WTC11 (cell line): ENCODE data around the gene EIF3B. TPM values are rescaled to one million over a fixed set of nuclear protein-coding genes. Genes with fewer than 3 reads are reported as not detected.

ENCODE experiments used
- ATAC-seq: fragments of 200-7000 bp; cut with Tn5 transposase; 2 replicates; pipeline ENCODE4 v1.10.0; 2021; ENCODE audit warnings: mild to moderate bottlenecking, moderate library complexity
- CTCF ChIA-PET: fragments of 300-600 bp; sonication (Branson Sonifier 250); formaldehyde crosslinking; loops from one replicate; lab custom pipeline; 2021; ENCODE audit warnings: antibody characterized with exemption; lab: Charles Lee
- POLR2A ChIA-PET: fragments of 350-600 bp; sonication (Branson Sonifier 250); formaldehyde crosslinking; loops from one replicate; lab custom pipeline; 2021; ENCODE audit warnings: antibody characterized with exemption; lab: Charles Lee
- DNase-seq: peaks from one replicate; pipeline ENCODE4 v3.0.0; 2021; ENCODE audit warnings: low spot score
- H3K27ac Mint-ChIP-seq: 2 replicates; pipeline ENCODE4 v1.8.0; 2021; ENCODE audit warnings: mixed read lengths
- H3K27me3 Mint-ChIP-seq: 2 replicates; pipeline ENCODE4 v1.8.0; 2021; ENCODE audit warnings: low read depth, mild to moderate bottlenecking, moderate library complexity, mixed read lengths
- H3K36me3 Mint-ChIP-seq: 2 replicates; pipeline ENCODE4 v1.8.0; 2021; ENCODE audit warnings: mixed read lengths
- H3K4me1 Mint-ChIP-seq: 2 replicates; pipeline ENCODE4 v1.8.0; 2022; ENCODE audit warnings: mixed read lengths
- H3K4me3 Mint-ChIP-seq: 2 replicates; pipeline ENCODE4 v1.8.0; 2021; ENCODE audit warnings: mild to moderate bottlenecking, moderate library complexity, mixed read lengths
- H3K9me3 Mint-ChIP-seq: 2 replicates; pipeline ENCODE4 v1.8.0; 2021; ENCODE audit warnings: mixed read lengths
- AFF4 ChIP-seq: sonication (generic); formaldehyde crosslinking; IDR thresholded peaks from 2 replicates; pipeline ENCODE4 v1.8.1; 2023; ENCODE audit warnings: mild to moderate bottlenecking, missing genetic modification reagents, borderline replicate concordance
- ARID4B ChIP-seq: sonication (generic); formaldehyde crosslinking; IDR thresholded peaks from 2 replicates; pipeline ENCODE4 v1.8.0; 2023; ENCODE audit warnings: missing genetic modification reagents, mild to moderate bottlenecking, borderline replicate concordance
- ATF1 ChIP-seq: sonication (generic); formaldehyde crosslinking; IDR thresholded peaks from 2 replicates; pipeline ENCODE4 v1.8.1; 2023; ENCODE audit warnings: mild to moderate bottlenecking, moderate library complexity, missing genetic modification reagents
- CDX4 ChIP-seq: fragments of 250-450 bp; sonication (Bioruptor Pico); IDR thresholded peaks from 2 replicates; pipeline ENCODE4 v1.9.0; 2021; ENCODE audit warnings: moderate library complexity, mild to moderate bottlenecking, inconsistent platforms, borderline replicate concordance
- E2F5 ChIP-seq: sonication (generic); formaldehyde crosslinking; IDR thresholded peaks from 2 replicates; pipeline ENCODE4 v1.8.1; 2022; ENCODE audit warnings: mild to moderate bottlenecking, moderate library complexity, missing genetic modification reagents
- ERG ChIP-seq: fragments of 250-450 bp; sonication (Bioruptor Pico); IDR thresholded peaks from 2 replicates; pipeline ENCODE4 v1.8.0; 2021; ENCODE audit warnings: mild to moderate bottlenecking
- ETV6 ChIP-seq: sonication (generic); formaldehyde crosslinking; IDR thresholded peaks from 2 replicates; pipeline ENCODE4 v1.8.1; 2022; ENCODE audit warnings: mild to moderate bottlenecking, missing genetic modification reagents
- GRHL2 ChIP-seq: fragments of 250-450 bp; sonication (Bioruptor Pico); IDR thresholded peaks from 2 replicates; pipeline ENCODE4 v1.8.0; 2022; ENCODE audit warnings: mild to moderate bottlenecking, moderate library complexity; ENCODE audit not compliant: insufficient replicate concordance, severe bottlenecking
- HMGA2 ChIP-seq: fragments of 250-450 bp; sonication (Bioruptor Pico); IDR thresholded peaks from 2 replicates; pipeline ENCODE4 v1.4.0; 2021; ENCODE audit warnings: mild to moderate bottlenecking, moderate library complexity
- KAT7 ChIP-seq: sonication (generic); formaldehyde crosslinking; IDR thresholded peaks from 2 replicates; pipeline ENCODE4 v1.8.1; 2023; ENCODE audit warnings: missing genetic modification reagents, mild to moderate bottlenecking, borderline replicate concordance
- MAX ChIP-seq: sonication (generic); formaldehyde crosslinking; IDR thresholded peaks from 2 replicates; pipeline ENCODE4 v1.8.0; 2022; ENCODE audit warnings: mild to moderate bottlenecking, missing genetic modification reagents
- MYBL2 ChIP-seq: sonication (generic); formaldehyde crosslinking; IDR thresholded peaks from 2 replicates; pipeline ENCODE4 v1.8.1; 2023; ENCODE audit warnings: mild to moderate bottlenecking, moderate library complexity, missing genetic modification reagents
- NFATC4 ChIP-seq: fragments of 250-450 bp; sonication (Bioruptor Pico); IDR thresholded peaks from 2 replicates; pipeline ENCODE4 v1.9.0; 2021; ENCODE audit warnings: mild to moderate bottlenecking
- NR1H2 ChIP-seq: sonication (generic); formaldehyde crosslinking; IDR thresholded peaks from 2 replicates; pipeline ENCODE4 v1.9.0; 2021; ENCODE audit warnings: mild to moderate bottlenecking, moderate library complexity, missing genetic modification reagents
- SMAD4 ChIP-seq: sonication (generic); formaldehyde crosslinking; IDR thresholded peaks from 2 replicates; pipeline ENCODE4 v1.8.0; 2022; ENCODE audit warnings: mild to moderate bottlenecking, missing genetic modification reagents
- TCF7 ChIP-seq: sonication (generic); formaldehyde crosslinking; IDR thresholded peaks from 2 replicates; pipeline ENCODE4 v1.8.0; 2022; ENCODE audit warnings: mild to moderate bottlenecking, low read depth, missing genetic modification reagents, moderate library complexity
- ZBTB43 ChIP-seq: sonication (generic); formaldehyde crosslinking; IDR thresholded peaks from 2 replicates; pipeline ENCODE4 v1.8.1; 2023; ENCODE audit warnings: mild to moderate bottlenecking, missing genetic modification reagents
- ZNF232 ChIP-seq: sonication (generic); formaldehyde crosslinking; IDR thresholded peaks from 2 replicates; pipeline ENCODE4 v1.8.0; 2022; ENCODE audit warnings: mild to moderate bottlenecking, missing genetic modification reagents
- ZNF512 ChIP-seq: sonication (generic); formaldehyde crosslinking; IDR thresholded peaks from 2 replicates; pipeline ENCODE4 v1.8.1; 2022; ENCODE audit warnings: missing genetic modification reagents, borderline replicate concordance
- total RNA-seq: library from RNA; stranded (reverse); gene quantifications from 3 replicates; pipeline ENCODE4 v1.2.3, GENCODE V29; 2021

The EIF3B gene
- total RNA-seq, 1 experiment from 2014 or later, result 361 TPM

GRCh38 chr7:2412587-2413201 is 58.1 kb downstream of the EIF3B start:
- no peak for DNase-seq
- no peaks in the 10 kb centered on the region for H3K36me3 Mint-ChIP-seq
- CTCF ChIA-PET, result interaction anchor here (0.7 to 2.7 kb wide), 4 partner anchors 13 to 39 kb away, joined by 4 to 14 read pairs (median 4); no protein-coding TSS in a partner anchor
- H3K4me3 Mint-ChIP-seq, result no peak overlapping the region
- no peaks in the 10 kb centered on the region for H3K27me3 Mint-ChIP-seq
- TF ChIP-seq ARID4B (no peak), KAT7 (CRISPR knock-in tag) (no peak), SMAD4 (CRISPR knock-in tag) (no peak), E2F5 (CRISPR knock-in tag) (no peak), NFATC4 (CRISPR knock-in tag) (no peak), MAX (CRISPR knock-in tag) (no peak), AFF4 (CRISPR knock-in tag) (no peak), TCF7 (CRISPR knock-in tag) (no peak), HMGA2 (no peak)
- TF ChIP-seq, all 79 proteins: peak for 0
- POLR2A ChIA-PET, result interaction anchor here (0.6 to 1.0 kb wide), 2 partner anchors 14 to 72 kb away, joined by 3 to 4 read pairs; no protein-coding TSS in a partner anchor
- no peak for ATAC-seq
- peak overlapping the region; percentile 28 for H3K27ac Mint-ChIP-seq
- no peaks in the 10 kb centered on the region for H3K9me3 Mint-ChIP-seq
- peaks cover 32% of the 10 kb centered on the region for H3K4me1 Mint-ChIP-seq

GRCh38 chr7:2416063-2416462 is 61.4 kb downstream of the EIF3B start:
- Mint-ChIP-seq H3K36me3 (no peaks in the 10 kb centered on the region), H3K4me1 (peaks cover 16% of the 10 kb centered on the region), H3K9me3 (no peaks in the 10 kb centered on the region), H3K4me3 (no peak overlapping the region), H3K27me3 (no peaks in the 10 kb centered on the region), H3K27ac (peak overlapping the region; percentile 69)
- ChIA-PET CTCF (no interaction called here), POLR2A (no interaction called here)
- DNase-seq (no peak), ATAC-seq (no peak)
- TF ChIP-seq ETV6 (CRISPR knock-in tag) (no peak), NR1H2 (no peak), CDX4 (CRISPR knock-in tag) (no peak), ATF1 (no peak), HMGA2 (no peak), GRHL2 (CRISPR knock-in tag) (no peak), ZNF512 (no peak), ERG (CRISPR knock-in tag) (no peak), ZNF232 (no peak), MYBL2 (CRISPR knock-in tag) (no peak), ZBTB43 (CRISPR knock-in tag) (no peak)
